Cardiac fibroblast (primary cell): ENCODE data around the gene TRPM3.

Experiments used
- DNase-seq, 2 donors: peaks; one replicate each; pipeline versions ENCODE4 v3.0.0 to v3.0.0-alpha.2; 2010; ENCODE audit warnings: low read depth in 2 of 2
- H3K4me3 ChIP-seq, 2 donors: replicated peaks in 1 of 2; 1 replicate in 1 of 2; 2 replicates in 1 of 2; pipeline ENCODE4 v1.5.1; 2011; ENCODE audit warnings: low read depth in 2 of 2, low read length in 2 of 2, mild to moderate bottlenecking in 2 of 2, moderate library complexity in 1 of 2
- CTCF ChIP-seq: IDR thresholded peaks from one replicate; pipeline ENCODE4 v1.5.1; 2011; ENCODE audit warnings: low read depth, mild to moderate bottlenecking, low read length, inconsistent platforms

Gene TRPM3

GRCh38 chr9:70694758-70695157 is 426.7 kb downstream of the TRPM3 start:
- DNase-seq, result no peak
- TF ChIP-seq CTCF, result no peak
- H3K4me3 ChIP-seq, result no peak overlapping the region

- H3K4me3 ChIP-seq, result no peak overlapping the region
- no peak for TF ChIP-seq CTCF
- DNase-seq, result no peak
Measured at GRCh38 chr9:70693186-70693585, 428.2 kb downstream of the TRPM3 start.

DNA sequence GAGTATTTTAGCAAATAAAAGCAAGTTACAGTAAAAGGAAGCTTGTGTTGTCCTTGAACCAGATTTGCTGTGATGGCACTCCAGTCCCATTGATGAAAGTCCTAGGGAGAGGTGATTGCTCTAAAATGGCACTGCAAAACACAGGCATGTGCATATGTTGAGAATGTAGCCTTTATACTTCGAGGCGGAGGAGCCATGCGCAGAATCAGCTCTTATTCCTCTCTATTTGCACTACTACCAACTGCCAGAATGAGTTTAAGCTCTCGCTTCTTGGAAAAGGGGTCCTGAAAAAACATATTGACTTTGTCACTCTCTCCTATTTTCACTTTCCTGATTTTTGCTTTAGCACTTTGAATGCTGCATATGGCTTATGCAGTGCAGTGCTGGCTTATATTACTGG is 429.0 kb downstream of the TRPM3 start:
- no peak overlapping the region for H3K4me3 ChIP-seq
- DNase-seq, result no peak
- TF ChIP-seq CTCF, result no peak

DNA sequence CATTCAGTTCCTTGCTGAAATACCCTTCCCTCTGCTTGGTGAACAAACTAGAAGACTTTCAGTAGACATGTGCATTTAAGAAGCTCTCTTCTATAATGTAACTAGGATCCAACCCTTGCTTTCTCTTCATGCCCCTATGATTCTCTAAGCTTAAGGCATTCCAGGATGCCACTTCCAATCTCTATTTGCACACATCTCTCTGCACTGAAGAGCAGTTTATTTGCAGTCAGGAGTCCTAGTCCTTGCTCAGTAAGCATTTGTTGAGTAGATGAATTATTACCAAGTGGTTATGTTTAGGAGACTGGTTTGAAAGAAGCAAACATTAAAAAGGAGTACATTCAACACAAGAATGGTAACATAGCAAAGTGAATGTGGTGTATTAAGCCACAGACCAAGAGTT is 432.7 kb downstream of the TRPM3 start:
- DNase-seq, result no peak
- no peak overlapping the region for H3K4me3 ChIP-seq
- TF ChIP-seq CTCF, result no peak

DNA sequence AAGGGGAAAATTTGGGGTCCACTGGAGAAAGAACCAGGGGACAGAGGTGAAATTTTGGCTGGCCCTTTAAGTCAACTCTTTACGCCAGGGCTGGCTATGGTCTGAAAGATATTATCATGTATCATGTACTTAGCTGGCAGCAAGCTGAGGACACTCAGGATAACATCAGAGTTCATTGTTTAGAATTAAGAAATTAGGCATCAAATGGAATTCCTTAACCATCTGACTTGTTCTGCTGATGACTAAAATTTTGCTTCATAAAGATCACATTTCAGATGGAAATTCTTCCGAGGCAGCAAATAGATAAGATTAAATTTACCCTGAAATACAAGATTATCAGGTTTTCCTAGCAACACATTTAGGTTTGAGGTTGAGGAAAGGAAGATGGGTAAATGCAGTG is 437.6 kb downstream of the TRPM3 start:
- no peak overlapping the region for H3K4me3 ChIP-seq
- peak; percentile 33 to 39 for DNase-seq
- no peak for TF ChIP-seq CTCF

GRCh38 chr9:70682298-70682697 is 439.1 kb downstream of the TRPM3 start:
- no peak for TF ChIP-seq CTCF
- DNase-seq, result no peak

DNA sequence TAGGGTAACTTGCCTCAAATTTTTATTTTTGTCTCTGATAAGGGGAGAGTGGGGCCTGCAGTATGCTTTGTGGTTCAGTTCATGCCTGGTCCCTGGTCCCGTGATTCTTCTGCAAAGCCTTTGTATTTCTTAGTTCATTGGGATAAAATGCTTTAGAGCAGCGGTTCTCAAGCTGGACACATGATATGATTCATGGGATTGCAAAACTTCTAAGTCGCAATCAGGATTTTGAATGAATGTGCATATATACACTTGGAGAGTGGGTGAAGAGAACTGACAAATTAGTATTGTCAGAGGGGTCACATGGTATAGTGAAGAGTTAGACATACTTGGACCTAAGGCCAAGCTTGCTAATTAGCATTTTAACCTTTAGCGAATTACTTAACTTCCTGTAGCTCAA is 441.6 kb downstream of the TRPM3 start:
- DNase-seq, result peak; percentile 77 to 88
- no peak for TF ChIP-seq CTCF
- H3K4me3 ChIP-seq, result no peak overlapping the region

More at GRCh38 chr9:70682298-70682697, 439.1 kb downstream of the TRPM3 start:
- H3K4me3 ChIP-seq, result no peak overlapping the region
